Thymus (tissue), 11 donors: Measurements from ENCODE around the gene DENND5A. TPM values are rescaled to one million over a fixed set of nuclear protein-coding genes. Genes with fewer than 3 reads are reported as not detected.
"Not testable (repeated sequence)": the region's sequence is repeated elsewhere in the genome, so short reads cannot be mapped to it uniquely, and the experiment has no call there.

ENCODE experiments used
- DNase-seq, 9 donors: peaks; one replicate each; pipeline ENCODE4 v3.0.0-alpha.2; 2013; ENCODE audit warnings: low spot score in 9 of 9, low read depth in 6 of 9, missing footprints in 1 of 9
- H3K27ac ChIP-seq, 2 donors: one replicate each; pipeline ENCODE4 v1.5.1; 2013; ENCODE audit warnings: control low read depth in 1 of 2, low read depth in 1 of 2, low read length in 1 of 2, mild to moderate bottlenecking in 1 of 2, moderate library complexity in 1 of 2
- H3K27me3 ChIP-seq, 2 donors: one replicate each; pipeline ENCODE4 v1.5.1; 2013; ENCODE audit warnings: low read length in 1 of 2; ENCODE audit not compliant: control insufficient read depth in 2 of 2, insufficient read depth in 1 of 2
- H3K36me3 ChIP-seq, 2 donors: one replicate each; pipeline ENCODE4 v1.5.1; 2013; ENCODE audit warnings: low read length in 1 of 2, mild to moderate bottlenecking in 1 of 2, moderate library complexity in 1 of 2; ENCODE audit not compliant: control insufficient read depth in 2 of 2, insufficient read depth in 2 of 2
- H3K4me1 ChIP-seq, 2 donors: one replicate each; pipeline ENCODE4 v1.5.1; 2013; ENCODE audit warnings: low read length in 2 of 2; ENCODE audit not compliant: control insufficient read depth in 2 of 2, insufficient read depth in 2 of 2
- H3K4me3 ChIP-seq, 2 donors: one replicate each; pipeline ENCODE4 v1.5.1; 2013; ENCODE audit warnings: low read length in 2 of 2, control low read depth in 1 of 2, mild to moderate bottlenecking in 1 of 2
- H3K9me3 ChIP-seq, 2 donors: one replicate each; pipeline ENCODE4 v1.5.1; 2013; ENCODE audit warnings: low read length in 1 of 2, mild to moderate bottlenecking in 1 of 2; ENCODE audit not compliant: control insufficient read depth in 2 of 2, insufficient read depth in 1 of 2
- WGBS: extraction: QIAGEN DNeasy Blood & Tissue Kit; methylation state at CpG from one replicate; pipeline ENCODE4 v1.1.7; 2013; 5-methylcytosine and 5-hydroxymethylcytosine counted together
- polyA plus RNA-seq: library from polyadenylated mRNA; stranded (reverse); fragments of 200-250 nt; gene quantifications from one replicate; pipeline ENCODE4 v1.2.3, GENCODE V29; 2013
- total RNA-seq: library from RNA; stranded (reverse); fragments of 120-200 nt; gene quantifications from one replicate; pipeline ENCODE4 v1.2.4, GENCODE V29; 2013
- donor health status: healthy.

DENND5A gene
- total and polyA plus RNA-seq, 2 donors = 34.6 to 45.8 TPM

- Histone ChIP-seq H3K27me3 (no peaks in the 10 kb centered on the region), H3K36me3 (no peaks in the 10 kb centered on the region), H3K9me3 (no peaks in the 10 kb centered on the region), H3K4me1 (peaks cover 0 to 8% of the 10 kb centered on the region in 2 donors), H3K4me3 (no peak overlapping the region), H3K27ac (no peak overlapping the region)
- no peak for DNase-seq
- 94% methylated on average over 5 of the region's 5 CpGs for WGBS
Measured at GRCh38 chr11:9228091-9228490, 37.1 kb downstream of the DENND5A start.

- Histone ChIP-seq H3K36me3 (no peaks in the 10 kb centered on the region), H3K4me3 (no peak overlapping the region), H3K27ac (no peak overlapping the region), H3K27me3 (no peaks in the 10 kb centered on the region), H3K9me3 (no peaks in the 10 kb centered on the region), H3K4me1 (peaks cover 0 to 4% of the 10 kb centered on the region in 2 donors)
- DNase-seq = no peak
- WGBS = 98% methylated on average over 1 of the region's 1 CpG
Measured at GRCh38 chr11:9225748-9226298, 39.3 kb downstream of the DENND5A start.

GRCh38 chr11:9222654-9223053 lies 42.5 kb downstream of the DENND5A start:
- H3K4me1 ChIP-seq = no peaks in the 10 kb centered on the region
- H3K27me3 ChIP-seq = no peaks in the 10 kb centered on the region
- H3K27ac ChIP-seq = no peak overlapping the region
- H3K36me3 ChIP-seq = no peaks in the 10 kb centered on the region
- no peak for DNase-seq
- H3K9me3 ChIP-seq = no peaks in the 10 kb centered on the region
- H3K4me3 ChIP-seq = no peak overlapping the region
- 93% methylated on average over 3 of the region's 3 CpGs for WGBS

GRCh38 chr11:9220853-9221252 lies 44.3 kb downstream of the DENND5A start:
- not testable (repeated sequence) for H3K27me3 ChIP-seq, H3K27ac ChIP-seq, DNase-seq, H3K9me3 ChIP-seq, H3K36me3 ChIP-seq, H3K4me3 ChIP-seq, H3K4me1 ChIP-seq
- over 99% methylated on average over 9 of the region's 9 CpGs for WGBS

GRCh38 chr11:9219572-9219971 lies 45.6 kb downstream of the DENND5A start:
- Histone ChIP-seq H3K4me3 (no peak overlapping the region), H3K4me1 (peaks cover 7 to 13% of the 10 kb centered on the region in 2 donors), H3K27ac (peak overlapping the region in 1 of 2 donors; percentile 4), H3K36me3 (no peaks in the 10 kb centered on the region), H3K27me3 (no peaks in the 10 kb centered on the region), H3K9me3 (no peaks in the 10 kb centered on the region)
- WGBS = 42% methylated on average over 2 of the region's 2 CpGs
- no peak for DNase-seq

- Histone ChIP-seq H3K4me1 (peaks cover 7 to 14% of the 10 kb centered on the region in 2 donors), H3K9me3 (no peaks in the 10 kb centered on the region), H3K27ac (peak overlapping the region in 1 of 2 donors; percentile 4), H3K27me3 (no peaks in the 10 kb centered on the region), H3K36me3 (no peaks in the 10 kb centered on the region), H3K4me3 (no peak overlapping the region)
- DNase-seq = no peak
- 93% methylated on average over 2 of the region's 2 CpGs for WGBS
Measured at GRCh38 chr11:9219115-9219514, 46.0 kb downstream of the DENND5A start.

GRCh38 chr11:9214765-9215164 lies 50.4 kb downstream of the DENND5A start:
- Histone ChIP-seq H3K4me3 (no peak overlapping the region), H3K9me3 (no peaks in the 10 kb centered on the region), H3K27ac (peak overlapping the region in 1 of 2 donors; percentile 39), H3K27me3 (no peaks in the 10 kb centered on the region), H3K36me3 (no peaks in the 10 kb centered on the region), H3K4me1 (peaks cover 7 to 22% of the 10 kb centered on the region in 2 donors)
- WGBS = 96% methylated on average over 5 of the region's 5 CpGs
- no peak for DNase-seq

- DNase-seq = no peak
- Histone ChIP-seq H3K27ac (peak overlapping the region in 1 of 2 donors; percentile 52), H3K9me3 (no peaks in the 10 kb centered on the region), H3K27me3 (no peaks in the 10 kb centered on the region), H3K4me3 (no peak overlapping the region), H3K4me1 (peaks cover 7 to 30% of the 10 kb centered on the region in 2 donors), H3K36me3 (no peaks in the 10 kb centered on the region)
- WGBS = 94% methylated on average over 3 of the region's 3 CpGs
Measured at GRCh38 chr11:9211322-9211721, 53.8 kb downstream of the DENND5A start.

- H3K9me3 ChIP-seq = no peaks in the 10 kb centered on the region
- peaks cover 7 to 30% of the 10 kb centered on the region in 2 donors for H3K4me1 ChIP-seq
- peak in 1 of 9 donors; percentile 35 for DNase-seq
- no peaks in the 10 kb centered on the region for H3K27me3 ChIP-seq
- peak overlapping the region in 1 of 2 donors; percentile 52 for H3K27ac ChIP-seq
- 84% methylated on average over 1 of the region's 1 CpG for WGBS
- H3K4me3 ChIP-seq = no peak overlapping the region
- H3K36me3 ChIP-seq = no peaks in the 10 kb centered on the region
Measured at GRCh38 chr11:9210922-9211320, 54.2 kb downstream of the DENND5A start.
